NCI-H226 (cell line): ENCODE measurements around the gene ANKRD11.

ENCODE experiments used
- DNase-seq: peaks from one replicate; pipeline ENCODE4 v3.0.0-alpha.2; 2015

Gene ANKRD11

GRCh38 chr16:89293276-89294143 is 196.9 kb downstream of the ANKRD11 start:
- no peak for DNase-seq

GRCh38 chr16:89292443-89293078 is 197.8 kb downstream of the ANKRD11 start:
- no peak for DNase-seq

GRCh38 chr16:89291776-89292175 is 198.6 kb downstream of the ANKRD11 start:
- no peak for DNase-seq

- no peak for DNase-seq
These were observed 199.0 kb downstream of the ANKRD11 start for GRCh38 chr16:89291363-89291762.

GRCh38 chr16:89290887-89291286 is 199.5 kb downstream of the ANKRD11 start:
- DNase-seq: no peak

GRCh38 chr16:89290472-89290871 is 199.9 kb downstream of the ANKRD11 start:
- no peak for DNase-seq

- DNase-seq: peak; percentile 45
These were observed 200.6 kb downstream of the ANKRD11 start for GRCh38 chr16:89289428-89290395.

GRCh38 chr16:89288966-89289365 is 201.4 kb downstream of the ANKRD11 start:
- no peak for DNase-seq

- no peak for DNase-seq
These were observed 201.8 kb downstream of the ANKRD11 start for GRCh38 chr16:89288577-89288844.

- DNase-seq: no peak
These were observed 202.4 kb downstream of the ANKRD11 start for GRCh38 chr16:89287777-89288576.

GRCh38 chr16:89286096-89286495 is 204.3 kb downstream of the ANKRD11 start:
- no peak for DNase-seq

GRCh38 chr16:89285381-89285780 is 205.0 kb downstream of the ANKRD11 start:
- no peak for DNase-seq

GRCh38 chr16:89283449-89283848 is 206.9 kb downstream of the ANKRD11 start:
- DNase-seq: no peak

GRCh38 chr16:89282523-89282922 is 207.8 kb downstream of the ANKRD11 start:
- DNase-seq: no peak

GRCh38 chr16:89281829-89282228 is 208.5 kb downstream of the ANKRD11 start:
- no peak for DNase-seq

GRCh38 chr16:89281189-89281577 is 209.2 kb downstream of the ANKRD11 start:
- no peak for DNase-seq

- DNase-seq: no peak
These were observed 209.7 kb downstream of the ANKRD11 start for GRCh38 chr16:89280546-89281188.

GRCh38 chr16:89279666-89280481 is 210.5 kb downstream of the ANKRD11 start:
- DNase-seq: no peak

GRCh38 chr16:89278441-89279240 is 211.7 kb downstream of the ANKRD11 start:
- DNase-seq: no peak

- no peak for DNase-seq
These were observed 212.6 kb downstream of the ANKRD11 start for GRCh38 chr16:89277641-89278341.
